SIG-M5 treated with dmso at 0.1 percent for 504 hours (cell line): ENCODE results near the gene MT1X.
"Not testable (repeated sequence)": the region's sequence is repeated elsewhere in the genome, so short reads cannot be mapped to it uniquely, and the experiment has no call there.

Experiments used
- DNase-seq: peaks from one replicate; lab custom pipeline; 2025; ENCODE audit not compliant: unreplicated experiment; lab: John Stamatoyannopoulos, UW

Gene MT1X

DNA sequence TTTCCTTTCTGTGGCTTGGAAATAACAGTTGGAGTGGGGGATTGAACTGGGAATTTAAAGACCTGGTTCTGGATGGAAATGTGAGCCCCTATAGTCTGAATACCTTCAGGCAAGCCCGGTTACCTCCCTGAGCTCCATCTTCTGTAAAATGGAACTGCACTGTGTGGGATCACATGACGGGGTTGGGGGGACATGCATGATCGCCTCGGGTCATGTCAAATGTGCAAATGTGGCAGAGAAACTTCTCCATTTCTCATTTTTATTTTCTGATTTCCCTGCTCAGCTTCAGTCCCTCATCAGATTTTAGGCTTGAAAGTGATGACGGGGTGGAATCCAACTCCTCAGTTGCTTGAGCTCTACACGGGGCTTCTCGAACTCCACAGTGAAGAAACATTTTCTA, 29.1 kb upstream of the MT1X start:
- DNase-seq, result no peak

DNA sequence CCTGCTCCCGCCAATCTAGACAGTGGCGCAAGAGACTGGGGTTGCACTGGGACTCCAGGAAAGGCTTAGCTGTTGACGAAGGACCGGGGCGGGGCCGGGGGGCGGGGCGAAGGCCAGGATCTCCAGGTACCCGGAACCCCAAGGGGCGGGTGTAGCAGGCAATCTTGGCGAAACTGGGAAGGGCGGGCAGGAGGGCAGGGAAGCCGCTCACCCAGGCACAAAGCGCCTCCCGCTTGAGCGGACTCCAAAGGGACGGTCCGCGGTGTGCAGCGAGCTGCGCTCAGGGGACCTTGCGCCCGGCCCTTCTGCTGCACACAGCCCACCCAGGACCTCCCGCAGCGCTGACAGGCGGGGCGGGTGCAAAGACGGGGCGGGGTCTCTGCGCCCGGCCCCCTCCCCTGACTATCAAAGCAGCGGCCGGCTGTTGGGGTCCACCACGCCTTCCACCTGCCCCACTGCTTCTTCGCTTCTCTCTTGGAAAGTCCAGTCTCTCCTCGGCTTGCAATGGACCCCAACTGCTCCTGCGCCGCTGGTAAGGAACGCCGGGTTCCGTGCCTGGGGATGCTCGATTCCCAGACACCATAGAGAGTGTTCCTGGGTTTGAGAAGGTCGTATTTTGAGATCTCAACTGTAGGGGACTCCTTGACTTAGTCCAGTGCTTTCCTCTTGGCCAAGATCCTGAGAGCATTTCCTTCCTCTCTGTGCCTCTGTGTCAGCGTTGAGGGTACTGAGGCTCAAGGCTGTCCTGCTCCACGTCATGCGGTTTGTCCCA, 24.5 kb upstream of the MT1X start, which contains the start of gene MT1F:
Gene MT1F, plus strand, starts transcription at position 405 of the 772 bp plus-strand sequence. Its CDS starts 100 bp downstream, at position 505.
- peak; percentile 78 for DNase-seq

DNA sequence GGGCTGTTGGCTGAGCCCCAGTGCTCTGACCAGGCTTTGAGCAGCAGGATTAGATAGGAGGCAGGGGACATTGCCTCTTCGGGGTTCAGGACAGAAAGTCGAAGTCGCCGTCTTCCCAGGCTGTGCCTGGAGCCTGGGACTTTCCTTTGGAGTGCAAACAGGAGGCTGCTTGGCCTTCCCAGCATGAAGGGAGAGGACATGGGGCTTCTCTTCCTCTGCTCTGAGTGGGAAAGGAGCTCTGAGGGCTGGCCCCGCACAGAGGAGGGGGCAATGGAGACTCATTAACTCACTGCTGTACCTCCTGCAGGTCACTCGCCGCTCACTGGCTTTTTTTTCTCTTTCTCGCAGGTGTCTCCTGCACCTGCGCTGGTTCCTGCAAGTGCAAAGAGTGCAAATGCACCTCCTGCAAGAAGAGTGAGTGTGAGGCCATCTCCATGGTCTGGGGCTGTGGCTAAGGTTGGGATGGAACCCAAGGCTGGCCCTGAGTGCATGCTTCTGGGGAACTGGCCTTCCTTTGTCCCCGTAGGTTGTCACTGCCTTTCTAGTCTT, 23.9 kb upstream of the MT1X start:
- DNase-seq, result no peak

DNA sequence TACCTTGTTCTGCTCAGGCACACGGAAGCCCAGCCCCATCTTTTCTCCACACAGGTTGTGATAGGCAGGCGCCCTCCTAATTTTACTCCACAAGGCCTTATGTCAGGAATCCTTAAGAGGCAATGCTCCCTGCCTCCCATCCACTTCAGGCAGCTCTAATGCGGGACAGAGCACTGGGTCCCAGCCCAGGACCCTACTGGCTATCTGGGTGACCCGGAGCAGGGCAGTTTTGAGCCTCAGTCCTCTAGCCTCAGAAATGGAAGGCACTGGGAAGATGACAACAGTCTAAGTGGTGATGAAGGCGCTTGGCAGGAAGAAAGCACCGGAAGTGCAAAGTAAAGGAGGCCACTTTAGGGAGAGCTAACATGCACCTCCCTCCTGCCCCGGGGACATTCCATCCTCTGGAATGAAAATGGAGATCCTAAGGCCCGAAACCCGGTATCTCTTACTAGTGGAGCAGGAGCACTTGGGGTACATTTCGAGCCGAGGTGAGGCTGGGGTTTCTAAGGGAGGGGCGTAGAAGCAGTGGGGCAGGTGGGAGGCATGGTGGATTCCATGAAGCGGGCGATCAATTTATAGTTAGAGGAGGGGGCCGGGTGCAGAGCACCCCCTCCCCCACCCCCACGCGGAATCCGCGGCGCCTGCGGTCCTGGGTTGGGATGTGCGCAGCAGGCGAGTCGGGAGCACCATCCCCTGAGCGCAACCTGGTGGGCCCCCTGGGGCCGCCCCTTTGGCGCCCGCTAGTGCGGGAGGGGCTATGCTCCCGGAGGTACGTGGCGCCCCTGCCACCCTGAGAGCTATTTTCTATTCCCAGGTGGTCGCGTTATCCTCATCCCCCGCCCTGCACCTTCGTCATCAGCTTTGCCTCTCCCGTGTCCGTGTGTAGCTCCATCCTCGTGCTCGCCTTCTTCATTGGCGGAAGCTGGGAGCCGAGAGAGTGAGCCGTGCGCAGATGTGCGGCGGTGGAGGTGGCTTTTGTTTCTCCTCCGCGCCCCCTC, 19.6 kb upstream of the MT1X start:
- DNase-seq, result no peak

DNA sequence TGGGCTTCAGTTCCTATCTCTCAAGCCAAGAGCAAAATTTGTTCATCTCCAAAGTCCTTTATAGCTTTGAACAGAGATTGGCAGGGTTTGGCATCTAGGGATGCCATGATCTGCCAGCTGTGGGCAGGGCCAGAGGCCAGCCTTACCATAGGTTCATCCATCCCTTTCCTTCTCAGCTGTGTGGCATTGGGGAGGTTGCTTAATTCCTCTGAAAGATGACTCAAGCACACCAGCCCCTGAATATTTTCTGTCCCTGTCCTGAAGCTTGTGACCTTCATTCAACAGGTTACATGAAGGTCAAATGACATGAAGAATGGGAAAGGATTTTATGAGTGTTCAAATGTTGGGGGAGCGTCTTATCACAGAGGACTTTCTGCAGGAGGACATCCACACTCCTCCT, 17.8 kb upstream of the MT1X start:
- DNase-seq, result no peak

DNA sequence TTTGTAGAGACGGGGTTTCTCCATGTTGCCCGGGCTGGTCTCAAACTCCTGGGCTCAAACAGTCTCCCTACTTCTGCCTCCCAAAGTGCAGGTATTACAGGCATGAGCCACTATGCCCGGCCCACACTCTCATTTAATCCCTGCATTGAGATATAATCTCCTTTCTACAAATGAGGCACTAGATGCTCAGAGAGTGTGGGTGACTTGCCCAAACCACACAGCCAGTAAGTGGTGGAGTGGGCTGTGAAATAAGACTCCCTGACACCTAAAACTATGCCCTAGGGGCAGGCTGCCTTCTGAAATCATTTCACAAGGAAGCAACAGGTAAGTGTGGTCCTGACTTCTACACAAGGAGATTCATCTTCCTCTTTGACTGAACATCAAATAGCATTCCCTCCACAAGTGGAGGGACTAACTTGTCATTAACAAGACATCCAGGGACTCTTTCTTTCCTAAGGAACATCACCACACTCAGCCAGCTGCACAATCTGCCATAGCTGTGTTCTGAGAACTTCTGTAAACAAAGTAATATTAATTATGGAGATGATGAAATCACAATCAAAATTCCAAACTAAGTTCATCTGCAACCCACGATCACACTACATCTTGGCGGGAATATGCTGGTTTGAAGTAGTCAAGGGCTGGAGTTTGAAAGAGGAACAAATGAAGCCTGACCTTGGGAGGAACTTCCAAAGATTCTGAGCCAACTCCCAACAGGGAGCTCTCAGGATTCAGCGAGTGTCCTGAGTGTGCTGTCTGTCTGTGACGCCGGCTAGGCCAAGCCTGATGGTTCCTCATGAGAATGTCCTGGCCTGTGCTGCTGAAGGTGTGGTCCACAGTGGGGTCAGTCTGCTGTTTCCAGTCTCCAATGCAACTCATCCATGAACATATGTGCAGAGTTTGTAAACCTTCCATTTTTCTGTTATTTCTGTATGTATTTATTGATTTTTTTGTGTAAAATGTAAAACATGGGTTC, 16.7 kb upstream of the MT1X start:
- DNase-seq, result not testable (repeated sequence)

DNA sequence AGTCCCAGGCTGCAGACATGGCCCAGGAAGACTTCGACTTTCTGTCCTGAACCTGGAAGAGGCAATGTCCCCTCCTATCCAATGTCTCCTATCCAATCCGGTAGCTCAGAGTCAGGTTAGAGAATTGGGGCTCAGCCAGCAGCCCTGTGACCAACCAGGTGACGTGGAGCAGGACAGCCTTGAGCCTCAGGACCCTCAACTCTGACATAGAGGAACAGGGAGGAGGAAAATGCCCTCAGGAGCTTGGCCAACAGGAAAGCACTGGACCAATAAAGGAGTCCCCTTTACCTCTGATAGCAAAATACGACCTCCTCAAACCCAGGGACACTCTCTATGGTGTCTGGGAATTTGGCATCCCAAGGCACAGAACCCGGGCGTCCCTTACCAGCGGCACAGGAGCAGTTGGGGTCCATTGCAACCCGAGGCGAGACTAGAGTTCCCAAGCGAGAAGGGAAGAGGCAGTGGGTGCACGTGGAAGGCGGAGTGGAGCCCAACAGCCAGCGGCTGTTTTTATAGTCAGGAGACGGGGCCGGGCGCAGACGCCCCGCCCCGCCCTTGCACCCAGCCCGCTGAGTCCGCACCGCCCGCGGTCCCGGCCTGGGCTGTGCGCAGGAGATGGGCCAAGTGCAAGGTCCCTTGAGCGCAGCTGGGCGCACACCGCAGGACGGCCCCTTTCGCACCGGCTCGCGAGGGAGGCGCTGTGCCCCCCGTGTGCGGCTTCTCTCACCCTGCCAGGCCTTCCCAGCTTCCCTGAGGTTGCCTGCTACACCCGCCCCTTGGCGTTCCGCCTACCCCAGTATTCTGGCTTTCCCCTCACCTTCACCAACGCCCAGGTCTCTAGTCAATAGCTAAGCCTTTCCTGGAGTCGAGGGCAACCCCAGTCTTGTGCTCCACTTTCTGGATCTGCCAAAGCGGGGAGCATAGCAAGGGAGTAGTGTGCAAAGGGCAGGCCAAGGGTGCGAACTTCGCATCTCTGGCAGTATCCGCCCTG, 14.4 kb upstream of the MT1X start, which contains the start of gene MT1G:
Gene MT1G, minus strand, starts transcription at position 485 of the 991 bp plus-strand sequence. Its CDS starts 72 bp downstream, at position 413.
- DNase-seq, result peak; percentile 73

DNA sequence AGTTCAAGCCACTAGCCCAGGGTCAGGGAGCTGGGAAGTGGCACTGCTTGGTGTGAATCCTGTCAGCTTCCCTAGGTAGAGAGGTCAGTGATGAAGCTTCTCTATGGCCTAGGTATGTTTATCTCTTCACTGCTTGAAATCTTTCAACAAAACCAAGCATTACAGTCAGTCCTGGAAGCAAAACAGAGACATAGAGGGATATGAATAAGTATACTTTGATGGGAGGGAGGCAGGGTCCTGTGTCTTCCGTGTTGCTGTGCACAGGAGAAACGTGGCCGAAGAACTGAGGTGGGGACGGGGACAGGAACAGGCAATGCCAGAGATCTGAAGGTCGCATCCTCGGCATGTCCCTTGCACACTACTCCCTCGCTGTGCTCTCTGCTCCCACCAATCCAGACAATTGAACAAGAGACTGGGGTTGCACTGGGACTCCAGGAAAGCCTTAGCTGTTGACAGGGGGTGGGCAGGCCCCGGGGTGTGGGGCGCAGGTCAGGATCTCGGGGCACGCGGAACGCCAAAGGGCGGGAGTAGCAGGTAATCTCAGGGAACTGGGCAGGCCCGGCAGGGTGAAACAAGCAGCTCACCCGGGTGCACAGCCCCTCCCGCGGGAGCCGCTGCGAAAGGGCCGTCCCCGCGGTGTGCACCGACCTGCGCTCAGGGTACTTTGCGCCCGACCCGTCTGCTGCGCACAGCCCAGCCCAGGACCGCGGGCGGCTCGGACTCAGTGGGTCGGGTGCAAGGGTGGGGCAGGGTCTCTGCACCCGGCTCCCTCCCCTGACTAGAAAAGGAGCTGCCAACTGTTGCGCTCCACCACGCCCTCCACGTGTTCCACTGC, 13.0 kb upstream of the MT1X start, which contains the start of gene MT1H:
Gene MT1H, plus strand, starts transcription at position 810 of the 835 bp plus-strand sequence. CDS start 71 bp downstream, outside the sequence.
- peak; percentile 19 for DNase-seq

DNA sequence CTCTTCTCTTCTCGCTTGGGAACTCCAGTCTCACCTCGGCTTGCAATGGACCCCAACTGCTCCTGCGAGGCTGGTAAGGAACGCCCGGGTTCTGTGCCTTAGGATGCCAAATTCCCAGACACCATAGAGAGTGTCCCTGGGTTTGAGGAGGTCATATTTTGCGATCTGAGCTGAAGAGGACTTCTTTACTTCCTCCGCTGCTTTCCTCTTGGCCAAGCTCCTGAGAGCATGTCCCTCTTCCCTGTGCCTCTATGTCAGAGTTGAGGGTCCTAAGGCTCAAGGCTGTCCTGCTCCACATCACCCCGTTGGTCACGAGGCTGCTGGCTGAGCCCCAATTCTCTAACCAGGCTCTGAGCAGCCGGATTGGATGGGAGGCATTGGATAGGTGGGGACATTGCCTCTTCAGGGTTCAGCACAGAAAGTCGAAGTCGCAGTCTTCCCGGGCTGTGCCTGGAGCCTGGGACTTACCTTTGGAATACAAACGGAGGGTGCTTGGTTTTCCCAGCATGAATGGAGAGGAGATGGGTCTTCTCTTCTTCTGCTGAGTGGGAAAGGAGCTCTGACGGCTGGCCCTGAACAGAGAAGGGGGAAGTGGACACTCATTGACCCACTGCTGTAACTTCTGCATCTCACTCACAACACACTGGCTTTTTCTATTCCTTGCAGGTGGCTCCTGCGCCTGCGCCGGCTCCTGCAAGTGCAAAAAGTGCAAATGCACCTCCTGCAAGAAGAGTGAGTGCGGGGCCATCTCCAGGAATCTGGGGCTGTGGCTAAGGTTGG, 12.2 kb upstream of the MT1X start:
- DNase-seq, result peak; percentile 21

DNA sequence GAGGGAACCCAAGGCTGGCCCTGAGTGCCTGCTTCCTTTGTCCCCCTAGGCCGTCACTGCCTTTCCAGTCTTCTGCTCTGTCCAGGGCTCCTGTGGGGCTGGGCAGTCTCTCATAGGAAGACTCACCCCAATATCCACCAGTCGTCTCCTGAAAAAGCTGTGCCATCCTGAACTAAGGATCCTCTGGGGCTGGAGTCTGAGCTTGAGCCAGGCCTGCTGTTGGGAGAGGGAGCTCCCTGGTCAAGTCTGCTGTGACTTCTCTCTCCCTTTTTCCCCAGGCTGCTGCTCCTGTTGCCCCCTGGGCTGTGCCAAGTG, 11.7 kb upstream of the MT1X start:
- no peak for DNase-seq

DNA sequence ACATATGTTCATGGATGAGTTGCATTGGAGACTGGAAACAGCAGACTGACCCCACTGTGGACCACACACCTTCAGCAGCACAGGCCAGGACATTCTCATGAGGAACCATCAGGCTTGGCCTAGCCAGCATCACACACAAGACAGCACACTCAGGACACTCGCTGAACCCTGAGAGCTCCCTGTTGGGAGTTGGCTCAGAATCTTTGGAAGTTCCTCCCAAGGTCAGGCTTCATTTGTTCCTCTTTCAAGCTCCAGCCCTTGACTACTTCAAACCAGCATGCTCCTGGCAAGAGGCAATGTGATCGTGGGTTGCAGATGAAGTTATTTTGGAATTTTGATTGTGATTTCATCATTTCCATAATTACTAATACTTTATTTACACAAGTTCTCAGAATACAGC, 10.6 kb upstream of the MT1X start:
- not testable (repeated sequence) for DNase-seq

DNA sequence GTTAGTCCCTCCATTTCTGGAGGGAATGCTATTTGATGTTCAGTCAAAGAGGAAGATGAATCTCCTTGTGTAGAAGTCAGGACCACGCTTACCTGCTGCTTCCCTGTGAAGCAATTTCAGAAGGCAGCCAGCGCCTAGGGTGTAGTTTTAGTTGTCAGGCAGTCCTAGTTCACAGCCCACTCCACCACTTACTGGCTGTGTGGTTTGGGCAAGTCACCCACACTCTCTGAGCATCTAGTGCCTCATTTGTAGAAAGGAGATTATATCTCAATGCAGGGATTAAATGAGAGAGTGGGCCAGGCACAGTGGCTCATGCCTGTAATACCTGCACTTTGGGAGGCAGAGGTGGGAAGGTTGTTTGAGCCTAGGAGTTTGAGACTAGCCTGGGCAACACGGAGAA, 10.1 kb upstream of the MT1X start:
- DNase-seq, result not testable (repeated sequence)

DNA sequence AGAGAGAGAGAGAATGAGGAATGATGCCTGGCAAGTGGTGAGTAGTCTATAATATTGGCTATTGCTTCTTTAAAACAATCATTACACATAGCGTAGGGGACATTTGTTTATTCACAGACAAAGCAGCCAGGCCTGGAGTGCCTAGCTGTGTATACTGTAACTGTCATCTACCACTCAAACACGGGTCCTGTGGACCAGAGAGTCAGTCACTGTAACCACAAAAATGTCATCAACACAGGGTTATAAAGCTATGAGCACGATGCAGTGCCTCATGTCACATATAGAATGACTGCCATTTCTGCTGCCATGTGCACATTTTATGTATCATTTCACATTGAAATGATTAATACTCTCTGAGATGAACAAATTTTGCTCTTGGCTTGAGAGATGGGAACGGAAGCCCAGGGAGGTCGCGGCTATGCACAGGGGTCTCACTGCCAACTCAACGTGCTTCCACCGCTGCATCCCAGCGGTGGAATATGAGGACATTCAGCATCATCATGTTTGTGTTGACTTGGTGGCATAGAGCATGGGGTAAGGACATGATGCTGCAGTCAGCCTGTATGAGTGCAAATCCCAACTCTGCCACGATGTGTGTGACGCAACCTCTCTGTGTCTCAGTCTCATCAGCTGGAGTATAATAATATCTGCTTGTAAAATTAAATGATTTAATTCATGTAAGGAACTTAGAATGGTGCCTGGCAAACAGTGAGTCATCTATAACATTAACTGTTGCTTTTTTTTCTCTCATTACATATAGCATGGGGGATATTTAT, 9.3 kb upstream of the MT1X start:
- peak; percentile 21 for DNase-seq

DNA sequence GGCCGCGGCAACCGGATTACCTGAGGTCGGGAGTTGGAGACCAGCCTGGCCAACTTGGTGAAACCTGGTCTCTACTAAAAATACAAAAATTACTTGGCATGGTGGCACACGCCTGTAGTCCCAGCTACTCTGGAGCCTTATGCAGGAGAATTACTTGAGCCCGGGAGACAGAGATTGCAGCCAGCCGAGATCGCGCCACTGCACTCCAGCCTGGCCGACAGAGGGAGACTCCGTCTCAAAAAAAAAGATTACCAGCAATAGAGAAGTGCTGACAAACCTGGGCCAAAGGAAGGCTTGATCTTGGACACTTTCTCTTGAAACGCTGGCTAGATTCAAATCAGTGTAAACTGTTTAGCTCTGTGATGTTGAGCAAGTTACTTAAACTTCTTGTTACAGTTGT, 8.3 kb upstream of the MT1X start:
- peak; percentile 48 for DNase-seq

DNA sequence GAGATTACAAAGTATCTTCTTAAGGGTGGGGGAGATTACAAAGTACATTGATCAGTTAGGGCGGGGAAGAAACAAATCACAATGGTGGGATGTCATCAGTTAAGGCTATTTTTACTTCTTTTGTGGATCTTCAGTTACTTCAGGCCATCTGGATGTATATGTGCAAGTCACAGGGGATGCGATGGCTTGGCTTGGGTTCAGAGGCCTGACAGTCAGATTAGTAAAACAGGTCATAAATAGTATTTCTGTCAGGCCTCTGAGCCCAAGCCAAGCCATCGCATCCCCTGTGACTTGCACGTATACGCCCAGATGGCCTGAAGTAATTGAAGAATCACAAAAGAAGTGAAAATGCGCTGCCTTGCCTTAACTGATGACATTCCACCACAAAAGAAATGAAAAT, 7.7 kb upstream of the MT1X start:
- not testable (repeated sequence) for DNase-seq

DNA sequence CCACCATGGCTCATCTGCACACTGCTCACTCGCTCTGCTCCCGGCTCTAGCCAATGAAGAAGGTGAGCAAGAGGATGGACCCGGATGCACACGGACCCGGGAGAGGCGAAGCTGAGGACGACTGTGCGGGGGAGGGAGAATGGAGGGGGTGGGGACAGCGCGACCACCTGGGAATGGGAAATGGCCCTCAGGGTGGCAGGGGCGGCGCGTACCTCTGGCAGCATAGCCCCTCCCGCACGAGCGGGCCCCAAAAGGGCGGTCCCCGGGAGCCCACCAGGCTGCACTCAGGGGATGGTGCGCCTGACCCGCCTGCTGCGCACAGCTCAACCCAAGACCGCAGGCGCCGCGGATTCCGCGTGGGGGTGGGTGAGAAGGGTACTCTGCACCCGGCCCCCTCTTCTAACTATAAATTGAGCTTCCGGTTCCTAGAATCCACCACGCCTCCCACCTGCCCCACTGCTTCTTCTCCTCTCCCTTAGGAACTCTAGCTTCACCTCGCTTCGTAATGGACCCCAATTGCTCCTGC, 6.5 kb upstream of the MT1X start:
- no peak for DNase-seq
